HepG2 (cell line): ENCODE measurements around the gene ACSM3. TPM values are rescaled to one million over a fixed set of nuclear protein-coding genes. Genes with fewer than 3 reads are reported as not detected.

Experiments used
- AGO1 ChIP-seq: fragments of 200-400 bp; formaldehyde crosslinking; IDR thresholded peaks from 2 replicates; pipeline ENCODE4 v1.6.1; 2017; ENCODE audit warnings: mild to moderate bottlenecking, low read depth, low read length, moderate library complexity; ENCODE audit not compliant: poor library complexity, severe bottlenecking
- ATF1 ChIP-seq: IDR thresholded peaks from 2 replicates; pipeline ENCODE4 v1.6.1; 2016; ENCODE audit warnings: mild to moderate bottlenecking, control low read depth
- ATF2 ChIP-seq: sonication (generic); formaldehyde crosslinking; IDR thresholded peaks from 2 replicates; pipeline ENCODE4 v1.4.0; 2020; ENCODE audit warnings: missing genetic modification reagents
- CC2D1A ChIP-seq: sonication (generic); formaldehyde crosslinking; IDR thresholded peaks from 2 replicates; pipeline ENCODE4 v1.8.1; 2023; ENCODE audit warnings: mild to moderate bottlenecking, missing genetic modification reagents
- EHMT2 ChIP-seq: fragments of 200-600 bp; sonication (generic); IDR thresholded peaks from 2 replicates; pipeline ENCODE4 v1.7.0; 2017; ENCODE audit warnings: antibody characterized with exemption, low read depth, low read length, borderline replicate concordance
- ELF4 ChIP-seq: sonication (generic); formaldehyde crosslinking; IDR thresholded peaks from 2 replicates; pipeline ENCODE4 v1.5.0; 2020; ENCODE audit warnings: missing genetic modification reagents, mild to moderate bottlenecking, moderate library complexity, borderline replicate concordance
- ELK4 ChIP-seq: sonication (generic); formaldehyde crosslinking; IDR thresholded peaks from 2 replicates; pipeline ENCODE4 v1.9.0; 2021; ENCODE audit warnings: missing genetic modification reagents, borderline replicate concordance
- FOXC1 ChIP-seq: sonication (generic); formaldehyde crosslinking; IDR thresholded peaks from 2 replicates; pipeline ENCODE4 v1.8.0; 2022; ENCODE audit warnings: mild to moderate bottlenecking, missing genetic modification reagents, borderline replicate concordance
- HDAC2 ChIP-seq: sonication (generic); formaldehyde crosslinking; IDR thresholded peaks from 2 replicates; pipeline ENCODE4 v1.4.0; 2020; ENCODE audit warnings: missing genetic modification reagents
- HOXA5 ChIP-seq: sonication (generic); formaldehyde crosslinking; IDR thresholded peaks from 2 replicates; pipeline ENCODE4 v1.4.0; 2020; ENCODE audit warnings: missing genetic modification reagents
- HOXA7 ChIP-seq: sonication (generic); formaldehyde crosslinking; IDR thresholded peaks from 2 replicates; pipeline ENCODE4 v1.8.1; 2022; ENCODE audit warnings: mild to moderate bottlenecking, missing genetic modification reagents, moderate library complexity
- IKZF4 ChIP-seq: sonication (generic); formaldehyde crosslinking; IDR thresholded peaks from 2 replicates; pipeline ENCODE4 v1.5.1; 2020; ENCODE audit warnings: borderline replicate concordance, mild to moderate bottlenecking, low read depth, missing genetic modification reagents; ENCODE audit errors: not compliant biosample characterization
- MXD1 ChIP-seq: sonication (generic); formaldehyde crosslinking; IDR thresholded peaks from 2 replicates; pipeline ENCODE4 v1.4.0; 2020; ENCODE audit warnings: mild to moderate bottlenecking, missing genetic modification reagents
- NR3C1 ChIP-seq: sonication (generic); formaldehyde crosslinking; IDR thresholded peaks from 2 replicates; pipeline ENCODE4 v1.4.0; 2020; ENCODE audit warnings: missing genetic modification reagents
- ONECUT2 ChIP-seq: sonication (generic); formaldehyde crosslinking; IDR thresholded peaks from 2 replicates; pipeline ENCODE4 v1.4.0; 2020; ENCODE audit warnings: missing genetic modification reagents
- POGZ ChIP-seq: sonication (generic); formaldehyde crosslinking; IDR thresholded peaks from 2 replicates; pipeline ENCODE4 v1.4.0; 2020; ENCODE audit warnings: mild to moderate bottlenecking, missing genetic modification reagents
- SRF ChIP-seq: IDR thresholded peaks from 2 replicates; pipeline ENCODE4 v1.6.1; 2011; ENCODE audit warnings: mild to moderate bottlenecking, low read depth, low read length, moderate library complexity
- SSRP1 ChIP-seq: IDR thresholded peaks from 2 replicates; pipeline ENCODE4 v1.6.1; 2016; ENCODE audit warnings: control low read depth
- TCF7L2 ChIP-seq: IDR thresholded peaks from 2 replicates; pipeline ENCODE4 v1.6.1; 2011; ENCODE audit warnings: mild to moderate bottlenecking, low read depth, low read length, moderate library complexity
- U2AF1 ChIP-seq: fragments of 200-400 bp; formaldehyde crosslinking; optimal IDR thresholded peaks from 2 replicates; pipeline ENCODE3; 2017; ENCODE audit warnings: mild to moderate bottlenecking, low read depth, low read length
- ZFP90 ChIP-seq: sonication (generic); formaldehyde crosslinking; IDR thresholded peaks from 2 replicates; pipeline ENCODE4 v1.8.0; 2022; ENCODE audit warnings: missing genetic modification reagents, mild to moderate bottlenecking, inconsistent platforms, borderline replicate concordance
- ZNF260 ChIP-seq: sonication (generic); formaldehyde crosslinking; IDR thresholded peaks from 2 replicates; pipeline ENCODE4 v1.4.0; 2020; ENCODE audit warnings: missing genetic modification reagents, low read depth, mild to moderate bottlenecking, borderline replicate concordance
- ZNF331 ChIP-seq: sonication (generic); formaldehyde crosslinking; IDR thresholded peaks from 2 replicates; pipeline ENCODE4 v1.4.0; 2020; ENCODE audit warnings: missing genetic modification reagents
- ZNF335 ChIP-seq: sonication (generic); formaldehyde crosslinking; IDR thresholded peaks from 2 replicates; pipeline ENCODE4 v1.4.0; 2020; ENCODE audit warnings: missing genetic modification reagents
- ZNF337 ChIP-seq: sonication (generic); formaldehyde crosslinking; IDR thresholded peaks from 2 replicates; pipeline ENCODE4 v1.5.1; 2020; ENCODE audit warnings: missing genetic modification reagents, low read depth, mild to moderate bottlenecking, borderline replicate concordance
- ZNF598 ChIP-seq: sonication (generic); formaldehyde crosslinking; IDR thresholded peaks from 2 replicates; pipeline ENCODE4 v1.5.1; 2020; ENCODE audit warnings: mild to moderate bottlenecking, missing genetic modification reagents, borderline replicate concordance
- ZNF629 ChIP-seq: sonication (generic); formaldehyde crosslinking; conservative IDR thresholded peaks from 2 replicates; pipeline ENCODE4 v1.5.0; 2020; ENCODE audit warnings: missing genetic modification reagents
- ZSCAN9 ChIP-seq: IDR thresholded peaks from 2 replicates; pipeline ENCODE4 v1.6.1; 2016; ENCODE audit warnings: borderline replicate concordance
- polyA plus RNA-seq, 8 experiments: library from polyadenylated mRNA; depleted of rRNA in 3 of 8; stranded (reverse) in 7 of 8; unstranded in 1 of 8; fragments of >200 nt; fragmentation: Illumina TruSeq in 4 of 8; extraction: Trizol in 4 of 8; gene quantifications; 2 replicates each; pipeline versions ENCODE4 v1.2.1 to v1.2.3, GENCODE V29; 2011 to 2016; ENCODE audit warnings: low read depth in 4 of 8, missing spikeins in 1 of 8, mixed read lengths in 1 of 8; ENCODE audit not compliant: insufficient read depth in 1 of 8
- total RNA-seq, 5 experiments: library from RNA; depleted of rRNA; stranded (reverse); fragments of >200 nt; fragmentation: Illumina TruSeq; extraction: Trizol; gene quantifications; 2 replicates each; pipeline ENCODE4 v1.2.3, GENCODE V29; 2016; ENCODE audit warnings: low read depth in 1 of 5

The ACSM3 gene
- total and polyA plus RNA-seq, 2 of the 13 experiments (the other 11 are each of a cell fraction or from before 2014, with no cell fraction given), result 74.0 to 108 TPM

GRCh38 chr16:20806168-20807050, 42.6 kb downstream of the ACSM3 start, which contains the start of the genes ERI2 and REXO5 (continued):
- TF ChIP-seq IKZF4 (CRISPR knock-in tag) (peak; percentile 98), CC2D1A (CRISPR knock-in tag) (peak; percentile 93), POGZ (peak; percentile 98), TCF7L2 (no peak), ZNF337 (CRISPR knock-in tag) (peak; percentile 94; the same call in 1 of the 2 replicates), ELF4 (CRISPR knock-in tag) (peak; percentile 99), AGO1 (peak; percentile 84), SSRP1 (CRISPR knock-in tag) (no peak; the same call in 1 of the 2 replicates), ZNF598 (CRISPR knock-in tag) (peak; percentile 99), U2AF1 (peak; percentile 79), HOXA7 (CRISPR knock-in tag) (no peak; the same call in 1 of the 2 replicates), ZSCAN9 (CRISPR knock-in tag) (peak; percentile 93), ELK4 (CRISPR knock-in tag) (peak; percentile 90; the same call in 1 of the 2 replicates), HOXA5 (peak; percentile 73; the same call in 1 of the 2 replicates), ZFP90 (peak; percentile 97), ONECUT2 (CRISPR knock-in tag) (0 out of 2 replicates have a peak, but pooled peaks have one; percentile 38), FOXC1 (CRISPR knock-in tag) (peak; percentile 84), ZNF335 (CRISPR knock-in tag) (peak; percentile 93; the same call in 1 of the 2 replicates), HDAC2 (peak; percentile 84), ZNF260 (CRISPR knock-in tag) (peak; percentile 89; the same call in 1 of the 2 replicates), SRF (no peak; the same call in 1 of the 2 replicates), ATF2 (CRISPR knock-in tag) (peak; percentile 87), ATF1 (CRISPR knock-in tag) (peak; percentile 63; the same call in 1 of the 2 replicates), ZNF331 (CRISPR knock-in tag) (peak; percentile 83), ZNF629 (peak; percentile 40), MXD1 (CRISPR knock-in tag) (peak; percentile 92), EHMT2 (no peak), NR3C1 (CRISPR knock-in tag) (no peak)
